ENCODE data around the gene PCDHGC3. TPM values are rescaled to one million over a fixed set of nuclear protein-coding genes. Genes with fewer than 3 reads are reported as not detected.

Gene PCDHGC3
- total RNA-seq, 4 donors from 2014 or later = 40.4 to 77.7 (median 56.3) TPM

DNA sequence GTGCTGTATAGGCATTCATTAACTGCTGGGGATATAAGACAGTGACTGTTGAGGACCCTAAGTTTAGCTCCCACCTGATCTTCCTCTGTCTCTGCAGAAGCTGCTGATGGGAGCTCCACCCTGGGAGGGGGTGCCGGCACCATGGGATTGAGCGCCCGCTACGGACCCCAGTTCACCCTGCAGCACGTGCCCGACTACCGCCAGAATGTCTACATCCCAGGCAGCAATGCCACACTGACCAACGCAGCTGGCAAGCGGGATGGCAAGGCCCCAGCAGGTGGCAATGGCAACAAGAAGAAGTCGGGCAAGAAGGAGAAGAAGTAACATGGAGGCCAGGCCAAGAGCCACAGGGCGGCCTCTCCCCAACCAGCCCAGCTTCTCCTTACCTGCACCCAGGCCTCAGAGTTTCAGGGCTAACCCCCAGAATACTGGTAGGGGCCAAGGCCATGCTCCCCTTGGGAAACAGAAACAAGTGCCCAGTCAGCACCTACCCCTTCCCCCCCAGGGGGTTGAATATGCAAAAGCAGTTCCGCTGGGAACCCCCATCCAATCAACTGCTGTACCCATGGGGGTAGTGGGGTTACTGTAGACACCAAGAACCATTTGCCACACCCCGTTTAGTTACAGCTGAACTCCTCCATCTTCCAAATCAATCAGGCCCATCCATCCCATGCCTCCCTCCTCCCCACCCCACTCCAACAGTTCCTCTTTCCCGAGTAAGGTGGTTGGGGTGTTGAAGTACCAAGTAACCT lies 35.3 kb downstream of the PCDHGC3 start:
- Histone ChIP-seq H3K27ac (no peak overlapping the region), H3K9me3 (no peaks in the 10 kb centered on the region), H3K27me3 (no peaks in the 10 kb centered on the region), H3K4me3 (no peak overlapping the region), H3K36me3 (peaks cover 0 to 29% (median 0%) of the 10 kb centered on the region in 3 donors), H3K4me1 (peaks cover 0 to 82% (median 53%) of the 10 kb centered on the region in 4 donors)
- no peak for TF ChIP-seq POLR2A (IDR thresholded peaks at IDR 0.05)
- TF ChIP-seq, protein P1, sequence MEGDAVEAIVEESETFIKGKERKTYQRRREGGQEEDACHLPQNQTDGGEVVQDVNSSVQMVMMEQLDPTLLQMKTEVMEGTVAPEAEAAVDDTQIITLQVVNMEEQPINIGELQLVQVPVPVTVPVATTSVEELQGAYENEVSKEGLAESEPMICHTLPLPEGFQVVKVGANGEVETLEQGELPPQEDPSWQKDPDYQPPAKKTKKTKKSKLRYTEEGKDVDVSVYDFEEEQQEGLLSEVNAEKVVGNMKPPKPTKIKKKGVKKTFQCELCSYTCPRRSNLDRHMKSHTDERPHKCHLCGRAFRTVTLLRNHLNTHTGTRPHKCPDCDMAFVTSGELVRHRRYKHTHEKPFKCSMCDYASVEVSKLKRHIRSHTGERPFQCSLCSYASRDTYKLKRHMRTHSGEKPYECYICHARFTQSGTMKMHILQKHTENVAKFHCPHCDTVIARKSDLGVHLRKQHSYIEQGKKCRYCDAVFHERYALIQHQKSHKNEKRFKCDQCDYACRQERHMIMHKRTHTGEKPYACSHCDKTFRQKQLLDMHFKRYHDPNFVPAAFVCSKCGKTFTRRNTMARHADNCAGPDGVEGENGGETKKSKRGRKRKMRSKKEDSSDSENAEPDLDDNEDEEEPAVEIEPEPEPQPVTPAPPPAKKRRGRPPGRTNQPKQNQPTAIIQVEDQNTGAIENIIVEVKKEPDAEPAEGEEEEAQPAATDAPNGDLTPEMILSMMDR (IDR thresholded peaks at IDR 0.05) = no peak
- no peak for TF ChIP-seq EP300 (IDR thresholded peaks at IDR 0.05)
- WGBS, 2 donors = 96 to 99% methylated on average over 14 of the region's 14 CpGs
- DNase-seq (ENCODE audit: low spot score in 2 of 2) = no peak

DNA sequence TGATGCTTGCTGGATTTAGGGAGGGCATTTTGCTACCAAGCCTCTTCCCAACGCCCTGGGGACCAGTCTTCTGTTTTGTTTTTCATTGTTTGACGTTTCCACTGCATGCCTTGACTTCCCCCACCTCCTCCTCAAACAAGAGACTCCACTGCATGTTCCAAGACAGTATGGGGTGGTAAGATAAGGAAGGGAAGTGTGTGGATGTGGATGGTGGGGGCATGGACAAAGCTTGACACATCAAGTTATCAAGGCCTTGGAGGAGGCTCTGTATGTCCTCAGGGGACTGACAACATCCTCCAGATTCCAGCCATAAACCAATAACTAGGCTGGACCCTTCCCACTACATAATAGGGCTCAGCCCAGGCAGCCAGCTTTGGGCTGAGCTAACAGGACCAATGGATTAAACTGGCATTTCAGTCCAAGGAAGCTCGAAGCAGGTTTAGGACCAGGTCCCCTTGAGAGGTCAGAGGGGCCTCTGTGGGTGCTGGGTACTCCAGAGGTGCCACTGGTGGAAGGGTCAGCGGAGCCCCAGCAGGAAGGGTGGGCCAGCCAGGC lies 36.1 kb downstream of the PCDHGC3 start:
- no peak for DNase-seq (ENCODE audit: low spot score in 2 of 2)
- TF ChIP-seq EP300 (IDR thresholded peaks at IDR 0.05) = no peak
- TF ChIP-seq, protein P1 (IDR thresholded peaks at IDR 0.05) = no peak
- no peak for TF ChIP-seq POLR2A (IDR thresholded peaks at IDR 0.05)
- Histone ChIP-seq H3K27me3 (no peaks in the 10 kb centered on the region), H3K4me1 (peaks cover 0 to 84% (median 54%) of the 10 kb centered on the region in 4 donors), H3K9me3 (no peaks in the 10 kb centered on the region), H3K27ac (peak overlapping the region in 3 of 4 donors; percentile 64 to 81 (median 79)), H3K36me3 (peaks cover 0 to 31% (median 0%) of the 10 kb centered on the region in 3 donors), H3K4me3 (no peak overlapping the region)
- WGBS, 2 donors = 50 to 69% methylated on average over 3 to 4 of the region's 4 CpGs

DNA sequence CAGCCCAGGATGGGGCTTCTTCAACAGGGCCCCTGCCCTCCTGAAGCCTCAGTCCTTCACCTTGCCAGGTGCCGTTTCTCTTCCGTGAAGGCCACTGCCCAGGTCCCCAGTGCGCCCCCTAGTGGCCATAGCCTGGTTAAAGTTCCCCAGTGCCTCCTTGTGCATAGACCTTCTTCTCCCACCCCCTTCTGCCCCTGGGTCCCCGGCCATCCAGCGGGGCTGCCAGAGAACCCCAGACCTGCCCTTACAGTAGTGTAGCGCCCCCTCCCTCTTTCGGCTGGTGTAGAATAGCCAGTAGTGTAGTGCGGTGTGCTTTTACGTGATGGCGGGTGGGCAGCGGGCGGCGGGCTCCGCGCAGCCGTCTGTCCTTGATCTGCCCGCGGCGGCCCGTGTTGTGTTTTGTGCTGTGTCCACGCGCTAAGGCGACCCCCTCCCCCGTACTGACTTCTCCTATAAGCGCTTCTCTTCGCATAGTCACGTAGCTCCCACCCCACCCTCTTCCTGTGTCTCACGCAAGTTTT lies 36.7 kb downstream of the PCDHGC3 start:
- Histone ChIP-seq H3K36me3 (peaks cover 0 to 32% (median 0%) of the 10 kb centered on the region in 3 donors), H3K27ac (peak overlapping the region in 3 of 4 donors; percentile 64 to 81 (median 79)), H3K9me3 (no peaks in the 10 kb centered on the region), H3K27me3 (no peaks in the 10 kb centered on the region), H3K4me1 (peaks cover 0 to 80% (median 50%) of the 10 kb centered on the region in 4 donors), H3K4me3 (peak overlapping the region; percentile 39 to 58 (median 48))
- peak; percentile 68 to 79 for DNase-seq (ENCODE audit: low spot score in 2 of 2)
- WGBS, 2 donors = 19 to 21% methylated on average over 28 of the region's 28 CpGs
- TF ChIP-seq POLR2A (IDR thresholded peaks at IDR 0.05) = no peak
- TF ChIP-seq, protein P1 (IDR thresholded peaks at IDR 0.05) = peak; percentile 74 to 86 (median 83)

DNA sequence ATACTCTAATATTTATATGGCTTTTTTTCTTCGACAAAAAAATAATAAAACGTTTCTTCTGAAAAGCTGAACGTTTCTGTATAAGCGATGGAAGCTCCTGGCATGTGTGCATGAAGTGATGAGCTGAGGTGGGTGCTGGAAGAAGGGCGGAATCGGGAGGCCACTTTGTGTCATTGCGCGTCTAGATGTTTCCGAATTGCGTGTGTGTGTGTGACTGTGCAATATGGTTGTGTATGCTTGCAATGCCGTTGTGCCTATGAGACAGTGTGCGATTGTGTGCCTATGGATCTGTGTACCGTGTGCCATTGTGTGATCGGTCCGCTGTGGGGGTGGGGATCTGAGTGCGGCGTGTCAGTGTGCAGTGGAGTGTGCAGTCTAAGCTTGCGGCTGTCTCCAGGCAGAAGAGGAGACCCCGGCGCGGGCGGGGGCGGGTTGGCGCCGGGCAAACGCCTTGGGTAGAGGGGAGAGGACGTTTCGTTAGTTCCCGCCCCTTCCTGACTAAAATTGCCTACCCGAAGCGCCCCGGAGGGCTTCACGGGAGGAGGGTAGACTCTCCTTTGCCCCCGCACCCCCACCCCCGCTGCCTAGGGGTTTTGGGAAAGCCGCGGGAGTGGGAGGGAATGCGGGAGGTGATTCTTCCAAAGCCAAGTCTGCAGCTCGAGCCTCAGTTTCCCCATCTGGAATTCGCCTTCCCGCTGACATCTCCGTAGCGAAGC lies 37.3 kb downstream of the PCDHGC3 start:
- Histone ChIP-seq H3K27ac (peak overlapping the region; percentile 25 to 81 (median 72)), H3K4me3 (peak overlapping the region; percentile 39 to 58 (median 48)), H3K4me1 (peaks cover 0 to 74% (median 44%) of the 10 kb centered on the region in 4 donors), H3K36me3 (peaks cover 0 to 37% (median 0%) of the 10 kb centered on the region in 3 donors), H3K9me3 (no peaks in the 10 kb centered on the region), H3K27me3 (no peaks in the 10 kb centered on the region)
- WGBS, 2 donors = 4 to 11% methylated on average over 24 to 40 of the region's 43 CpGs
- no peak for TF ChIP-seq EP300 (IDR thresholded peaks at IDR 0.05)
- TF ChIP-seq, protein P1 (IDR thresholded peaks at IDR 0.05) = no peak
- TF ChIP-seq POLR2A (IDR thresholded peaks at IDR 0.05) = no peak
- peak in 1 of 2 donors; percentile 27 for DNase-seq (ENCODE audit: low spot score in 2 of 2)

All from tibial nerve (tissue), 4 donors.